CD4-positive, alpha-beta T cell treated with Interleukin-15 for 4 hours (primary cell): Measurements from ENCODE around the gene PRKRA.
A peak's percentile ranks its signal among the peaks of the same experiment; 100 is the strongest.
"Not testable (repeated sequence)": the region's sequence is repeated elsewhere in the genome, so short reads cannot be mapped to it uniquely, and the experiment has no call there.

Experiments used
- DNase-seq: peaks from one replicate; pipeline ENCODE4 v3.0.0-alpha.2; 2020; ENCODE audit warnings: low spot score

Gene PRKRA

GRCh38 chr2:178457390-178457886 lies 6.5 kb upstream of the PRKRA start:
- DNase-seq, result no peak

DNA sequence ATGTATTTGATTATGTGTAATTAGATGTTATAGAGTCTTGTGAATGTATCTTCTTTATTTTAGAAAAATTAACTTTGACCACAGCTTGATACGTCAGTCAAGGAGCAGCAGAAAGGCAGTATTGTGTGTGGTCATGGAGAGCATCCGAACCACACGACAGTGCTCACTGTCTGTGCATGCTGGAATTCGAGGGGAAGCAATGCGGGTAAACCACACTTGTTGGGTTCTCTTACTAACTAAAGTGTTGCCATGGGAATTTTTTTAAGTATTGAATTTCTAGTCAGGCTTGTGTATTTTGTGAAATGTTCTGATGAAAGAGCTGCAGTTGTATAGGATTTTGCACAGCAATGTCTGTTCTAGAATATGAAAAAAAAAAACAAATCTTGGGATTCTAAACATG lies 5.0 kb upstream of the PRKRA start:
- no peak for DNase-seq

- no peak for DNase-seq
Measured at GRCh38 chr2:178452870-178453269, 1.9 kb upstream of the PRKRA start.

GRCh38 chr2:178452334-178452733 lies 1.4 kb upstream of the PRKRA start:
- no peak for DNase-seq

- DNase-seq, result no peak
Measured at GRCh38 chr2:178450524-178450773, 526 bp downstream of the PRKRA start.

DNA sequence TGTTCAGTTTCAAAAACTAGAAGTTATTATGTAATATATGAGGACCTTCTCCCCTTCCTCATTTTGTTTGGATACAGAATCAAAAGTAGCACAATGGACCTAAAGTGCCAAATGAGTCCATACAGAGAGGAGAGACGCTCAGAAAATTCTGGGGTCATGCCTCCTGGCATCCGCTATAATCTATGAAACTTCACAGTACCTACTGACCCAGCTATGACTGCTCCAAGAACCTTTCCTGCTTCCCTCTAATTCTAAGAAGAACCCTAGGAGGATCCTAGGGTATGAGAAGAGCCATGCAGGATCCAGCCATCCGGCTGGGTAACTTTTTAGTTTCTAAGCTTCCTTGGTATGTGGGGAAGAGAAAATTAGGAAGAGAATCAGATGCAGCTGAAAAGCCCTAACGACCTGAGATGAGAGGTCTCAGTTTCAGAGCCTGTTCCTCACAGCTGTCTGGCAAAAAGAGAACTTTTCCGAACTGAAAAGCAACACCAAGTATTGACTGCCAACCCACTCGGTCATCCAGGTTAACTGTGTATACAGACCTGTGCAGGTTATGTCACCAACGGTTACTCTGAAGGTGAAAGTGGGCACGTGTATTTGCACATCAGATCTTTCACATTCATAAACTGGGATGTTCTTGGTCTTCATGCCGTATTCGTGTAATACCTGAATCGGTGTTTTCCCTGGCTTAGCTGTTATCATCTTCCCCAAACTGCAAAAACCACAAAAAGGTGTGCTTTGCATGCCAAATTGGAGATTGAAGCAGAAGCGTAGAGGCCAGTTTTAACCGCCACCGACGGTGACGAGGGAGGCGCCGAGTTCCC lies 1.1 kb downstream of the PRKRA start:
- no peak for DNase-seq

DNA sequence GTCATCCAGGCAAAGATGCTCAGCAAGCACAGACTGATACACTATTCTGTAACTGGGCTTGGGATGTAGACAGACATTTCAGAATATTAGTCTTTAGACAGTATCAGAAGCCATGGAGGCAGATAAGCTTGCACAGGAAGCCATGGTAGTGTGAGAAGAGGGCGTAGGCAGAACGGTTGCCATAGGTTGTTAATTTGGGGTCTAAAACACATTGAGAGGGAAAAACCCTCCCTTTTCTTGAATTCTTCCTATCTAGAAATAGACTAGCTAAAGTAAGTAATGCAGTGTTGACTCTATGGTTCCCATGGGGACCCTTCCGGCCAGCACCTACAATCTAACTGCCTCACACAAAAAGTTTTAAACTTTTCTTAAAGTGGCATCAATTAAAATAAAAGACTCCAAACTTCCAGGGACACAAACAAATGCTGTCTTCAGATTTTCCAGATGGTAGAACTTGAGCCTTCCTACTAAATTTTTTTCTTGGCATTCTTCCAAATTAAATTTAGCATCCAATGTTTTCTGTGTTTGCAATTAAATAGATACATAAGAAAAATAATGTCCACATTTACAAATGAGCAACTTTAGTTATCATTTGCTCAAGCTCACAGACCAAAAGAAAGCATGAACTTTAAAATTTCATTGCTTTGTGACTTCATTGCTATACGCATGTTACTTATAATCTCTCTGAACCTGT lies 1.9 kb downstream of the PRKRA start:
- no peak for DNase-seq

DNA sequence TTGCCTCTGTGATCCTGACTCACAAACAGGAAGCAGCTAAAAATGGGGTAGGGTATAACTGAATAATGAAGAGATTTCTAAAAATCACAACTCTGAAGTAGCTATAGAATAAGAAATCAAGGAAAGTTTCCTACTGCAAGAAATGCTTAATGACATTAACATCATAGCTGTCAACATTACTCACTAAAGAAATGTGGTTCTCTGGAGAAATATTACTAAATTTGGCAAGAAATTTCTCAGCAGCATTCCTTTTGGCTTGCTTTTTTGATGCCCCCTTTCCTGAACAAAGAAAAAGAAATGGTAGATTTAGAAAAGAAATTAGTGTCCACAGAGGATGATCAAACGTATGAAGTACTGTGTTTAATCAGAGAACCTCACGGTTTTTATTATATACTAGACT lies 9.5 kb downstream of the PRKRA start:
- DNase-seq, result no peak

DNA sequence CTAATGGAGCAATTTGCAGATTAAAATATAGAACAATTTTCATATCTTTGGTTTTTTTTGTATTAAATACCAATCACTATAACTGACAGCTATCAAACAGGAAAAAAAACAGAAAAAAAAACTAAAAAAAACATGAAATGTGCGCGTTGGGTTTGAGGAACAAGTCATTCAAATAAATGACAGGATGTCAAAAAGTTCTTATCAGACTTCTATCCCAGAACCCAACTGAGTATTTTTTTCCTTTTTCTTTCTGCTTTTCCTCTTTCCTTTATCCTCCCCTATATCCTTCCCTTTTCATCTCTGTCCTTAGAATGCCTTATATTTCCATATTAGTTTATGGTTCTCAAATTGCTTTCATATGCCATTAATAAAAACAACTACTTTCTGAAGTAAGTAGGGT lies 14.3 kb downstream of the PRKRA start:
- no peak for DNase-seq

GRCh38 chr2:178429336-178429735 lies 21.6 kb downstream of the PRKRA start:
- no peak for DNase-seq

DNA sequence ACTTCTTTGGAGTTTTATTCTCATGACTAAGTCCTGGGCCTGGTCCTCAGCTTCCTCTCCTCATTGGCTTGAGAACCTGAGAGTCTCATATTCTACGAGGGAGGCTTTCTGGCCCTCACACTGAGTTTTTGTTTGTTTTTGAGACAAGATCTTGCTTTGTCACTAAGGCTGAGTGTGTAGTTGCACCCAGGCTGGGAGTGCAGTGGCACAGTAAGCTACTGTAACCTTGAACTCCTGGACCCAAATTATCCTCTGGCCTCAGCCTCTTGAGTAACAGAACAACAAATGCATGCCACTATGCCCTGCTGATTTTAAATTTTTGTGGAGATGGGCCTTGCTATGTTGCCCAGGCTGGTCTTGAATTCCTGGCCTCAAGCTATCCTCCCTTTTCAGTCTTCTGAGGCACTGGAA lies 22.6 kb downstream of the PRKRA start:
- DNase-seq, result no peak

GRCh38 chr2:178427458-178427857 lies 23.5 kb downstream of the PRKRA start:
- no peak for DNase-seq

GRCh38 chr2:178426388-178426787 lies 24.6 kb downstream of the PRKRA start:
- no peak for DNase-seq

DNA sequence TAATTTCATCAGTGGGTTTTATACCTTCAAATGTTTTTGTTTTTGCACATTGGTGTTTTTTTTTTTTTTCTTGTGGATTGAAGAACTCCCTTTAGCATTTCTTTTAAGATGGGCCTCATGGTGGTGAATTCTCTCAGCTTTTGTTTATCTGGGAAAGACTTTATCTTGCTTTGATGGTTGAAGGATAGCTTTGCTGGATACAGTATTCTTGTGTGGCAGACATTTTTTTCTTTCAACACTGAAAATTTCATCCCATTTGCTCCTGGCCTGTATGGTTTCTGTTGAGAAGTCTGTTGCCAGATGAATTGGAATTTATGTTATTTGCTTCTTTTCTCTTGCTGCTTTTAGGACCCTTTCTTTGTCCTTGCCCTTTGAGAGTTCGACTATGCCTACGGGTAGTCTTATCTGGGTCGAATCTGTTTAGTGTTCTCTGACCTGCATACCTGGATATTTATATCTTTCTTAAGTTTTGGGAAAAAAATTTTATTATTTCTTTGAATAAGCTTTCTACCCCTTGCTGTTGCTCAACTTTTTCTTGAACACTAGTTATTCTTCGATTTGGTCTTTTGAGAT lies 25.6 kb downstream of the PRKRA start:
- no peak for DNase-seq

DNA sequence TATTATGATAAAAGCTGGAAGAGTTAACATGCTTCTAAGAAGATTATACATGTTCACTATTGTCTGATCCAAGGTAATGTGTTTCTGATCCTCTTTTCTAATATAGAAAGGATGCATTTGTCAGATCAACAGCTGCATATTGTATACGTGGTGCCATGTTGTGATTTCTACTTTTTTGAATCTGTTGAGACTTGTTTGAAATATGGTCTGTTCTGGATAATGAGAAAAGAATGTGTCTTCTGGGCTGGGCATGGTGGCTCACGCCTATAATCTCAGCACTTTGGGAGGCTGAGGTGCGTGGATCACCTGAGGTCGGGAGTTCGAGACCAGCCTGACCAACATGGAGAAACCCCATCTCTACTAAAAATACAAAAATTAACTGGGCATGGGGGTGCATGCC lies 27.2 kb downstream of the PRKRA start:
- DNase-seq, result not testable (repeated sequence)

DNA sequence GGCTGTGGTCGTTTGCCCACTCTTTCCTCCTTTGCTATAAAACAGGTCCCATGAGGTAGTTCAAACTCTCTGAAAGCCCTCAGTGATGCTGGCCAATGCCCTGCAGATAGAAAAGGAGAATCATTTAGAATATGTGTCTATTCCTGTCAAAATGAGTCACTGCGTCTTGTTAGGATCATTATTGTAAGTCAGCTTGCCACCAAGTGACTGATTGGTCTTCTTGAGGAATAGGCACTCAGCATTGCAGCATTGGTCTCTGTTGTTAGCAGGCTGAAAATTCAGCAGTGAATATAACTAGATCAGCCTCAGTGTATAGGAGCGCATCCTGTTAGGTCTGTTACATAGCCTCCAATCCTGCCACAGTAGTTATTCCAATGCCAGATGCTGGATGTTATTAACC lies 28.9 kb downstream of the PRKRA start:
- DNase-seq, result no peak

DNA sequence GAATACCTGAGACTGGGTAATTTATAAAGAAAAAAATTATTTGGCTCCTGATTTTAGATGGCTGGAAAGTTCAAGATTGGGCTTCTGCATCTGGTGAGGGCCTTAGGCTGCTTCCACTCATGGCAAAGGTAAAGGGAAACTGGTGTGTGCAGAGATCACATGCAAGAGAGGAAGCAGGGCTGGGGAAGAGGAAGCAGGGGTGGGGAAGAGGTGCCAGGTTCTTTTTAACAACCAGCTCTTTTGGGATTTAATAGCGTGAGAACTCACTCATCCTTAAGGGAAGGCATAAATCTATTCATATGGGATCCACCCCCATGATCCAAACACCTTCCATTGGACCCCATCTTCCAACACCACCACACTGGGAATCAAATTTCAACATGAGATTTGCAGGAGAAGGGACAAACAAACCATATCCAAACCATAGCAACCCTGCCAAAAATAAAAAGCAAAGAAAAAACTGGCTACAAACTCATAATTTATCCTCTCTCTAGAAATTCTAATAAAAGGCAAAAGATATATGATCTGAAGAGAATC lies 30.4 kb downstream of the PRKRA start:
- DNase-seq, result no peak

- DNase-seq, result no peak
Measured at GRCh38 chr2:178419123-178419522, 31.9 kb downstream of the PRKRA start.

DNA sequence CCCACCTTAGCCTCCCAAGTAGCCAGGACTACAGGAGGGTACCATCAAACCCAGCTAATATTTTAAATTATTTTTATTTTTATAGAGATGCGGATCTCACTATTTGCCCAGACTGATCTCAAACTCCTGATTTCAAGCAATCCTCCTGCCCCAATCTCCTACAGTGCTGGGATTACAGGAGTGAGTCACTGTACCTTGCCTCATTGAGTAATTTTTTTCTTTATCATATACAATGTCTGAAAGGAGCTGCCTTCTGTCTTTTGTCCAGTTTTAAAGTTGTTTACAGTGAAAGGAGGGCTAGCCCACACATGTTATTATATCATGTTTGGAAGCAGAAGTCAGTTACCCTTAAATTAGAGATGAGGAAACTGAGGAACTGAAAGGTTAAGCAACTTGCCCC lies 32.5 kb downstream of the PRKRA start:
- no peak for DNase-seq

DNA sequence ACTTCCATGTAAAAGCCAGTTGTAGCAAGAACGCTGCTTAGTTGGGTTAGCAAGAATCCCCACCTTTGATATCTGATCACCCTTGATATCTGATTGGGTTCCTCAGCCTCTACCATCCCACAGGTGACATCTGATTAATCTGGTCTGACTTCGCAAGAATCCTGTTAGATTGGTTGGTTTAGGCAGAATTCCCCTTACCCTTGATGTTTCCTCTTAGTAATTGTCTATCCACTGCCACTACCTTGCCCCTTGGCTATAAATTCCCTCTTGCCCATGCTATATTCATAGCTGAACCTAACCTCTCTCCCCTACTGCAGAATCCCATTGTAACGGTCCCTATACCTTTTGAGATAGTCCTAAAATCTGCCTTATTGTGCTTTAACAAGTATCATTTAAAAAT lies 33.1 kb downstream of the PRKRA start:
- no peak for DNase-seq

GRCh38 chr2:178415979-178416378 lies 35.0 kb downstream of the PRKRA start:
- DNase-seq, result no peak

DNA sequence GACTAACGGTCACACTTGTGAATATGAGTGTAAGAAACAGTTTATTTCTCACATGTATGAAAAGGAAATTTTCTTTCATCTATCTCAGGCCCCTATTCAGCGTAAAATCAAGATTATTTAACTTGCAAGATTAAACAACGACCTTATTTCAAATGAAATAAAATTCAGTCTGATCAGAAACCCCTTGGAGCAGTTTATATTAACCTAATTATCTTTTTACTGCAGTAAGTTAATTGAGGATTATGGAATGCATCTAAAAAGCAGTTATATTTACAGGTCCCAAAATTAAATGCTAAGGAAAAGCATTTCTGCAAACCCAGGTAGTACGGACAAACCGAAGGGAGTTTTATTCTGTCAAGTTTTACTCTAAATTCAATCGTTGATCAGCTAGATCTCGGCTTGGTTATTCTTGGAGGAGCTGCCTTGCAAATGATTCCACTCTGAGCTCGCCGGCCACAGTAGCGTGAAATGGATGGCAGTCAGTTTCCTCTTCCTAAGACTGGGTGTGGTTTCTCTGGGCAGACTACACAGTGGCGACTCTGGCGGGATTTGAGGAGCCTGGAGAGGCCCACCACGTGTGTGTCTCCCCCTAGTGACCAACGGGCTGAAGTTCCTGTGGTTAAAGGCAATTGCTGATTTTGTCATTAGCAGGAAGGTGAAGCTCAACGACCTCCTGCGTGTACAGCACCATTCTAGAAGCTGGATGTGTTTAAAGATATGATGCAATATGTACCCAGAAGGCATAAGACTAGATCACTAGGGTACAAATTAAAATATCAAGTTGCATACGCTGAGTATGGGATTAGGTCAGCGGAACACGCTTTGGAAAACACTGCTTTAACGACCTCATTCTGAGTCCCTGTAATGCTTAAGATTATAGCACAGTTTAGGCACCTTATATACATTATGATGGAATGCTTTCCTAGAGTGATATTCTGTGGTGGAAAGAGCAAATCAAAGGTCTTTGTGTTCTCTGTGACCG lies 36.4 kb downstream of the PRKRA start:
- DNase-seq, result peak; percentile 79
